MV-4-11 (cell line): ENCODE results near the gene SLC37A3.
"Not testable (repeated sequence)": the region's sequence is repeated elsewhere in the genome, so short reads cannot be mapped to it uniquely, and the experiment has no call there.

Source experiments
- DNase-seq: peaks from one replicate; lab custom pipeline; 2025; lab: John Stamatoyannopoulos, UW

Gene SLC37A3

GRCh38 chr7:140397784-140398750 lies at the start of gene SLC37A3:
SLC37A3 (minus strand) TSS chr7:140398530; CDS start chr7:140382526, 16,004 bp downstream.
- no peak for DNase-seq

GRCh38 chr7:140447841-140448240 lies 49.5 kb upstream of the SLC37A3 start:
- no peak for DNase-seq

- DNase-seq, result no peak
Measured at GRCh38 chr7:140446467-140446866, 48.1 kb upstream of the SLC37A3 start.

- DNase-seq, result no peak
Measured at GRCh38 chr7:140441519-140441918, 43.2 kb upstream of the SLC37A3 start.

GRCh38 chr7:140440593-140440992 lies 42.3 kb upstream of the SLC37A3 start:
- DNase-seq, result no peak

GRCh38 chr7:140439359-140439758 lies 41.0 kb upstream of the SLC37A3 start:
- no peak for DNase-seq

GRCh38 chr7:140435252-140435895 lies 37.0 kb upstream of the SLC37A3 start:
- DNase-seq, result no peak

GRCh38 chr7:140433396-140433795 lies 35.1 kb upstream of the SLC37A3 start:
- no peak for DNase-seq

GRCh38 chr7:140426130-140426529 lies 27.8 kb upstream of the SLC37A3 start:
- no peak for DNase-seq

- DNase-seq, result no peak
Measured at GRCh38 chr7:140425718-140426117, 27.4 kb upstream of the SLC37A3 start.

GRCh38 chr7:140423501-140423900 lies 25.2 kb upstream of the SLC37A3 start:
- no peak for DNase-seq

- no peak for DNase-seq
Measured at GRCh38 chr7:140421521-140421920, 23.2 kb upstream of the SLC37A3 start.

- DNase-seq, result no peak
Measured at GRCh38 chr7:140418653-140419052, 20.3 kb upstream of the SLC37A3 start.

GRCh38 chr7:140418156-140418472 lies 19.8 kb upstream of the SLC37A3 start:
- not testable (repeated sequence) for DNase-seq

- DNase-seq, result no peak
Measured at GRCh38 chr7:140417456-140418155, 19.3 kb upstream of the SLC37A3 start.

- DNase-seq, result no peak
Measured at GRCh38 chr7:140416560-140416959, 18.2 kb upstream of the SLC37A3 start.

GRCh38 chr7:140415816-140416215 lies 17.5 kb upstream of the SLC37A3 start:
- DNase-seq, result not testable (repeated sequence)

- DNase-seq, result no peak
Measured at GRCh38 chr7:140415361-140415760, 17.0 kb upstream of the SLC37A3 start.

GRCh38 chr7:140404565-140405065 lies 6.3 kb upstream of the SLC37A3 start:
- no peak for DNase-seq

GRCh38 chr7:140403878-140404564 lies 5.7 kb upstream of the SLC37A3 start, which contains the start of gene RAB19:
RAB19 (plus strand) TSS chr7:140404058; CDS start chr7:140407647, 3,589 bp downstream.
- no peak for DNase-seq

- DNase-seq, result no peak
Measured at GRCh38 chr7:140402178-140402835, 4.0 kb upstream of the SLC37A3 start.
